AG10803 (cell line): ENCODE measurements around the gene NEK7.

Experiments used
- DNase-seq: peaks from one replicate; pipeline ENCODE4 v3.0.0; 2010; ENCODE audit warnings: low read depth
- H3K4me3 ChIP-seq: 2 replicates; pipeline ENCODE4 v1.5.1; 2011; ENCODE audit warnings: mild to moderate bottlenecking, low read length, control low read depth
- CTCF ChIP-seq: conservative IDR thresholded peaks from 2 replicates; pipeline ENCODE4 v1.5.1; 2011; ENCODE audit warnings: mild to moderate bottlenecking, low read length, control low read depth, inconsistent platforms

The NEK7 gene

DNA sequence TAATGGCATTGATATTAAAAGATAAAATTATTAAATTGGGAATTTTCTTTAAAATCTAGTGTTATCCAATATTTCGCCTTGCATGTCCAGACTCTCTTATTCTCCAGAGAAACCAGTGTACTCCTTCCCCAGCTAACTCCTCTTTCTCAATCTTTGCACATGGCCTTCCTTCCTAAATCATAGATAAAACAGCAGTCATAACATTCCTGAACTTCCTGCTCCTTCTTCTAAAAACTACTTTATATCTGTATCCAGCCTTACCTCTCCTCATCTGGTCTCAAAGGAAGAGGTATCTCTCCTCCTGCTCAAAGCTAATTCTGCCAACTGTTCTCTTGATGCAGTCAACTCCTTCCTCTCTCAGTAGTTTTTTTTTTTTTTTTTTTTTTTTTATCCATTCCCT lies 39.5 kb upstream of the NEK7 start:
- DNase-seq, result peak; percentile 53
- TF ChIP-seq CTCF, result no peak
- H3K4me3 ChIP-seq, result no peak overlapping the region

- TF ChIP-seq CTCF, result no peak
- peak; percentile 98 for DNase-seq
- no peak overlapping the region for H3K4me3 ChIP-seq
Observed at GRCh38 chr1:198118134-198118533, 38.7 kb upstream of the NEK7 start.

- DNase-seq, result no peak
- H3K4me3 ChIP-seq, result no peak overlapping the region
- TF ChIP-seq CTCF, result no peak
Observed at GRCh38 chr1:198119906-198120305, 36.9 kb upstream of the NEK7 start.

DNA sequence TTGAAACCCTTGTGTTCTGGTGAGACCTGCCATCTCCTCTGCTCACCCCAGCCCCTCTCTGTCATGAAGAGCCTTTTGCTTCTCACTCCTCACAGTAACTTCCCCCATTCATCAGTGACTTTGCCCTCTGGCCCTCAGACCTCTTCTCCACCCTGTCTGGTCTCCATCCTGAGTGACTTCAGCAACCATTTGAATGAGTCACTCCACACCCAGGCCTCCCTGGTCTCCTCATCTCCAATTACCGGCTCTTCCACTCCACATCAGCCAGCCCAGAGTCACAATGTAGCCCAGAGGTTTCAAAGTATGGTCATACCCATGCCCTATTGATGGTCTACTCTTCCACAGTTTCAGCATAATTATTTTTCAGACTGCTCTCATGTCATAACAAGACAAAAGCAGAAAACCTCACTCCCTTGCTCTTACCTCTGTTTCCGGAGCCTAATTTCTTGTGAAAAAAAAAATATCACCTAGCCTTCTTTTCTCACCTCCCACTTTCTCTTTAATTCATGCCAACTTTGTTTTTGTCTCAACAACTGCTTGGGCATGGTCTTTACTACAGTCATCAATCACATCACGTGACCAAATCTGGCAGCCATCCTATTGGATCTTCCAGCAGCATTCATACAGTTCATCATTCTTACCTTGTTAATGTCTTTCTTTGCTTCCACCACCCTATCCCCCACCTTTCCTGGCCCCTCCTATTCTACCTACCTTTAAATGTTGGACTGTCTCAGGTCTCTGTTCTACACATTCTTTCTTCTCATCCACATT lies 35.6 kb upstream of the NEK7 start:
- no peak for TF ChIP-seq CTCF
- H3K4me3 ChIP-seq, result no peak overlapping the region
- DNase-seq, result peak; percentile 86

GRCh38 chr1:198122693-198123092 lies 34.1 kb upstream of the NEK7 start:
- H3K4me3 ChIP-seq, result no peak overlapping the region
- no peak for TF ChIP-seq CTCF
- no peak for DNase-seq

- no peak overlapping the region for H3K4me3 ChIP-seq
- peak; percentile 91 for DNase-seq
- no peak for TF ChIP-seq CTCF
Observed at GRCh38 chr1:198123133-198123532, 33.7 kb upstream of the NEK7 start.

- H3K4me3 ChIP-seq, result no peak overlapping the region
- DNase-seq, result no peak
- no peak for TF ChIP-seq CTCF
Observed at GRCh38 chr1:198124673-198125072, 32.1 kb upstream of the NEK7 start.
